ENCODE measurements around the gene TMEM239.
A peak's percentile ranks its signal among the peaks of the same experiment; 100 is the strongest.
"Not testable (repeated sequence)": the region's sequence is repeated elsewhere in the genome, so short reads cannot be mapped to it uniquely, and the experiment has no call there.

The TMEM239 gene

GRCh38 chr20:2799271-2799670 is 16.9 kb upstream of the TMEM239 start:
- peak; percentile 15 for FAIRE-seq
- DNase-seq (ENCODE audit: extremely low spot score, insufficient read length, low read depth): no peak

- FAIRE-seq (peak; percentile 64), DNase-seq (ENCODE audit: extremely low spot score, insufficient read length, low read depth) (no peak)
These were observed 16.3 kb upstream of the TMEM239 start for GRCh38 chr20:2799688-2800520.

GRCh38 chr20:2800521-2801285 is 15.5 kb upstream of the TMEM239 start, which contains the start of gene CPXM1:
TSS of gene CPXM1 (minus strand) at chr20:2800627. CDS start at chr20:2800572, 55 bp downstream.
- FAIRE-seq (peak; percentile 88), DNase-seq (ENCODE audit: extremely low spot score, insufficient read length, low read depth) (peak; percentile 54)

- FAIRE-seq (no peak), DNase-seq (ENCODE audit: extremely low spot score, insufficient read length, low read depth) (no peak)
These were observed 14.9 kb upstream of the TMEM239 start for GRCh38 chr20:2801286-2801728.

GRCh38 chr20:2804041-2804828 is 11.9 kb upstream of the TMEM239 start:
- no peak for DNase-seq (ENCODE audit: extremely low spot score, insufficient read length, low read depth)
- FAIRE-seq: no peak

- FAIRE-seq: no peak
- no peak for DNase-seq (ENCODE audit: extremely low spot score, insufficient read length, low read depth)
These were observed 11.1 kb upstream of the TMEM239 start for GRCh38 chr20:2804852-2805688.

GRCh38 chr20:2805689-2806350 is 10.3 kb upstream of the TMEM239 start:
- DNase-seq (ENCODE audit: extremely low spot score, insufficient read length, low read depth): no peak

GRCh38 chr20:2806351-2806701 is 9.8 kb upstream of the TMEM239 start:
- DNase-seq (ENCODE audit: extremely low spot score, insufficient read length, low read depth): no peak
- no peak for FAIRE-seq

More at GRCh38 chr20:2805689-2806350, 10.3 kb upstream of the TMEM239 start:
- FAIRE-seq: no peak

GRCh38 chr20:2807019-2807418 is 9.1 kb upstream of the TMEM239 start:
- no peak for DNase-seq (ENCODE audit: extremely low spot score, insufficient read length, low read depth)
- no peak for FAIRE-seq

GRCh38 chr20:2807929-2808328 is 8.2 kb upstream of the TMEM239 start:
- not testable (repeated sequence) for DNase-seq (ENCODE audit: extremely low spot score, insufficient read length, low read depth); FAIRE-seq

- FAIRE-seq (no peak), DNase-seq (ENCODE audit: extremely low spot score, insufficient read length, low read depth) (no peak)
These were observed 6.5 kb upstream of the TMEM239 start for GRCh38 chr20:2809690-2810089.

- no peak for FAIRE-seq
- no peak for DNase-seq (ENCODE audit: extremely low spot score, insufficient read length, low read depth)
These were observed 4.0 kb upstream of the TMEM239 start for GRCh38 chr20:2812189-2812588.

GRCh38 chr20:2814076-2814475 is 2.1 kb upstream of the TMEM239 start:
- no peak for FAIRE-seq

GRCh38 chr20:2814587-2815051 is 1.5 kb upstream of the TMEM239 start, which contains the start of gene C20orf141:
TSS of gene C20orf141 (plus strand) at chr20:2814987. CDS start at chr20:2815185, 198 bp downstream.
- no peak for DNase-seq (ENCODE audit: extremely low spot score, insufficient read length, low read depth)
- no peak for FAIRE-seq

More at GRCh38 chr20:2814076-2814475, 2.1 kb upstream of the TMEM239 start:
- no peak for DNase-seq (ENCODE audit: extremely low spot score, insufficient read length, low read depth)

- FAIRE-seq (no peak), DNase-seq (ENCODE audit: extremely low spot score, insufficient read length, low read depth) (no peak)
These were observed 793 bp upstream of the TMEM239 start for GRCh38 chr20:2815242-2815900.

- no peak for FAIRE-seq
These were observed 598 bp downstream of the TMEM239 start for GRCh38 chr20:2816583-2817340.

GRCh38 chr20:2817341-2817726 is 1.2 kb downstream of the TMEM239 start:
- no peak for FAIRE-seq
- no peak for DNase-seq (ENCODE audit: extremely low spot score, insufficient read length, low read depth)

More at GRCh38 chr20:2816583-2817340, 598 bp downstream of the TMEM239 start:
- DNase-seq (ENCODE audit: extremely low spot score, insufficient read length, low read depth): no peak
